ENCODE data around the gene CBARP.

Gene CBARP

GRCh38 chr19:1237754-1238368 is at the start of gene CBARP:
Gene CBARP (minus strand): TSS chr19:1238005. CDS start chr19:1236100, 1,905 bp downstream.
- Histone ChIP-seq H3K27me3 (ENCODE audit: insufficient read depth, low read length) (no peaks in the 10 kb centered on the region), H3K36me3 (ENCODE audit: insufficient read depth, low read length) (peaks cover 28% of the 10 kb centered on the region), H3K4me1 (ENCODE audit: insufficient read depth, low read length) (peaks cover 41% of the 10 kb centered on the region), H3K4me3 (ENCODE audit: low read length) (peak within 1 kb of the TSS; percentile 72), H3K9me3 (ENCODE audit: low read length) (no peaks in the 10 kb centered on the region), H2AFZ (ENCODE audit: low read depth, low read length) (no peak within 1 kb of the TSS)

- Histone ChIP-seq H3K4me3 (ENCODE audit: low read length) (peak overlapping the region; percentile 60), H3K27me3 (ENCODE audit: insufficient read depth, low read length) (no peaks in the 10 kb centered on the region), H2AFZ (ENCODE audit: low read depth, low read length) (no peak overlapping the region), H3K4me1 (ENCODE audit: insufficient read depth, low read length) (peaks cover 37% of the 10 kb centered on the region), H3K9me3 (ENCODE audit: low read length) (no peaks in the 10 kb centered on the region), H3K36me3 (ENCODE audit: insufficient read depth, low read length) (no peaks in the 10 kb centered on the region)
Measured at GRCh38 chr19:1286487-1287353, 48.9 kb upstream of the CBARP start.

- peak within 1 kb of the TSS; percentile 60 for H3K4me3 ChIP-seq (ENCODE audit: low read length)
- H3K9me3 ChIP-seq (ENCODE audit: low read length), result no peaks in the 10 kb centered on the region
- H3K27me3 ChIP-seq (ENCODE audit: insufficient read depth, low read length), result no peaks in the 10 kb centered on the region
- peaks cover 37% of the 10 kb centered on the region for H3K4me1 ChIP-seq (ENCODE audit: insufficient read depth, low read length)
- H3K36me3 ChIP-seq (ENCODE audit: insufficient read depth, low read length), result no peaks in the 10 kb centered on the region
- H2AFZ ChIP-seq (ENCODE audit: low read depth, low read length), result no peak within 1 kb of the TSS
Measured at GRCh38 chr19:1285737-1286360, 48.0 kb upstream of the CBARP start, which contains the start of gene EFNA2. Gene EFNA2 (plus strand): TSS chr19:1285873. CDS start chr19:1286169, 296 bp downstream.

- Histone ChIP-seq H2AFZ (ENCODE audit: low read depth, low read length) (no peak overlapping the region), H3K4me3 (ENCODE audit: low read length) (peak overlapping the region; percentile 18), H3K4me1 (ENCODE audit: insufficient read depth, low read length) (peaks cover 37% of the 10 kb centered on the region), H3K9me3 (ENCODE audit: low read length) (no peaks in the 10 kb centered on the region), H3K27me3 (ENCODE audit: insufficient read depth, low read length) (no peaks in the 10 kb centered on the region), H3K36me3 (ENCODE audit: insufficient read depth, low read length) (no peaks in the 10 kb centered on the region)
Measured at GRCh38 chr19:1284979-1285736, 47.4 kb upstream of the CBARP start.

GRCh38 chr19:1284293-1284978 is 46.6 kb upstream of the CBARP start:
- Histone ChIP-seq H2AFZ (ENCODE audit: low read depth, low read length) (no peak overlapping the region), H3K4me1 (ENCODE audit: insufficient read depth, low read length) (peaks cover 37% of the 10 kb centered on the region), H3K36me3 (ENCODE audit: insufficient read depth, low read length) (peaks cover under 1% of the 10 kb centered on the region), H3K27me3 (ENCODE audit: insufficient read depth, low read length) (no peaks in the 10 kb centered on the region), H3K4me3 (ENCODE audit: low read length) (no peak overlapping the region), H3K9me3 (ENCODE audit: low read length) (no peaks in the 10 kb centered on the region)

GRCh38 chr19:1283917-1284292 is 46.1 kb upstream of the CBARP start:
- Histone ChIP-seq H3K9me3 (ENCODE audit: low read length) (no peaks in the 10 kb centered on the region), H3K36me3 (ENCODE audit: insufficient read depth, low read length) (peaks cover 6% of the 10 kb centered on the region), H3K4me3 (ENCODE audit: low read length) (no peak overlapping the region), H3K27me3 (ENCODE audit: insufficient read depth, low read length) (no peaks in the 10 kb centered on the region), H2AFZ (ENCODE audit: low read depth, low read length) (no peak overlapping the region), H3K4me1 (ENCODE audit: insufficient read depth, low read length) (peaks cover 37% of the 10 kb centered on the region)

- Histone ChIP-seq H3K27me3 (ENCODE audit: insufficient read depth, low read length) (no peaks in the 10 kb centered on the region), H3K9me3 (ENCODE audit: low read length) (no peaks in the 10 kb centered on the region), H3K4me3 (ENCODE audit: low read length) (no peak overlapping the region), H3K4me1 (ENCODE audit: insufficient read depth, low read length) (peaks cover 37% of the 10 kb centered on the region), H2AFZ (ENCODE audit: low read depth, low read length) (no peak overlapping the region), H3K36me3 (ENCODE audit: insufficient read depth, low read length) (peaks cover 9% of the 10 kb centered on the region)
Measured at GRCh38 chr19:1283207-1283916, 45.6 kb upstream of the CBARP start.

- peaks cover 32% of the 10 kb centered on the region for H3K4me1 ChIP-seq (ENCODE audit: insufficient read depth, low read length)
- no peaks in the 10 kb centered on the region for H3K9me3 ChIP-seq (ENCODE audit: low read length)
- no peaks in the 10 kb centered on the region for H3K27me3 ChIP-seq (ENCODE audit: insufficient read depth, low read length)
- H3K36me3 ChIP-seq (ENCODE audit: insufficient read depth, low read length), result peaks cover 12% of the 10 kb centered on the region
- H3K4me3 ChIP-seq (ENCODE audit: low read length), result no peak overlapping the region
- H2AFZ ChIP-seq (ENCODE audit: low read depth, low read length), result no peak overlapping the region
Measured at GRCh38 chr19:1282588-1283206, 44.9 kb upstream of the CBARP start.

- Histone ChIP-seq H3K4me3 (ENCODE audit: low read length) (no peak overlapping the region), H3K36me3 (ENCODE audit: insufficient read depth, low read length) (peaks cover 15% of the 10 kb centered on the region), H3K4me1 (ENCODE audit: insufficient read depth, low read length) (peaks cover 25% of the 10 kb centered on the region), H3K27me3 (ENCODE audit: insufficient read depth, low read length) (no peaks in the 10 kb centered on the region), H2AFZ (ENCODE audit: low read depth, low read length) (no peak overlapping the region), H3K9me3 (ENCODE audit: low read length) (no peaks in the 10 kb centered on the region)
Measured at GRCh38 chr19:1281569-1282287, 43.9 kb upstream of the CBARP start.

- peaks cover 30% of the 10 kb centered on the region for H3K4me1 ChIP-seq (ENCODE audit: insufficient read depth, low read length)
- H3K27me3 ChIP-seq (ENCODE audit: insufficient read depth, low read length), result no peaks in the 10 kb centered on the region
- H3K36me3 ChIP-seq (ENCODE audit: insufficient read depth, low read length), result peaks cover 15% of the 10 kb centered on the region
- no peak overlapping the region for H2AFZ ChIP-seq (ENCODE audit: low read depth, low read length)
- H3K4me3 ChIP-seq (ENCODE audit: low read length), result no peak overlapping the region
- H3K9me3 ChIP-seq (ENCODE audit: low read length), result no peaks in the 10 kb centered on the region
Measured at GRCh38 chr19:1280636-1281568, 43.1 kb upstream of the CBARP start.

Measured in neuron (in vitro differentiated cells).